ENCODE measurements around the gene NELL1.

- no peak for TF ChIP-seq CTCF (conservative IDR thresholded peaks at IDR 0.05; ENCODE audit: low read depth in 2 of 2)
- TF ChIP-seq EZH2 (IDR thresholded peaks at IDR 0.05; ENCODE audit: low read depth, unreplicated experiment) = no peak
- TF ChIP-seq REST (IDR thresholded peaks at IDR 0.05; ENCODE audit: unreplicated experiment) = no peak
- TF ChIP-seq NANOG (IDR thresholded peaks at IDR 0.05; ENCODE audit: borderline replicate concordance) = no peak
Measured at GRCh38 chr11:21541187-21541751, 871.9 kb downstream of the NELL1 start.

All from GM23338 (cell line).